Stimulated activated CD4-positive, alpha-beta T cell treated with anti-CD3 and anti-CD28 coated beads, Interleukin-1b, Interleukin-23, amount 100 ng/mL, for 24 hours (primary cell): Measurements from ENCODE around the gene IMP3.
"Not testable (repeated sequence)": the region's sequence is repeated elsewhere in the genome, so short reads cannot be mapped to it uniquely, and the experiment has no call there.

Experiments
- DNase-seq, 4 experiments: peaks; one replicate each; pipeline ENCODE4 v3.0.0-alpha.2; 2020; ENCODE audit warnings: low read depth in 4 of 4, low spot score in 1 of 4

IMP3 gene

GRCh38 chr15:75650908-75651809, 11.1 kb upstream of the IMP3 start:
- DNase-seq = no peak

- DNase-seq = no peak
Measured at GRCh38 chr15:75649848-75650247, 9.8 kb upstream of the IMP3 start.

GRCh38 chr15:75649045-75649761, 9.2 kb upstream of the IMP3 start:
- DNase-seq = no peak

GRCh38 chr15:75648156-75649000, 8.4 kb upstream of the IMP3 start:
- DNase-seq = no peak

GRCh38 chr15:75647370-75648155, 7.5 kb upstream of the IMP3 start, which contains the start of gene SNX33:
Gene SNX33 (plus strand): TSS chr15:75647912. CDS start chr15:75649103, 1,191 bp downstream.
- DNase-seq = peak in 2 of 4 experiments; percentile 43 to 55

GRCh38 chr15:75646944-75647364, 6.9 kb upstream of the IMP3 start:
- no peak for DNase-seq

- no peak for DNase-seq
Measured at GRCh38 chr15:75646112-75646943, 6.3 kb upstream of the IMP3 start.

- no peak for DNase-seq
Measured at GRCh38 chr15:75644376-75644775, 4.4 kb upstream of the IMP3 start.

- DNase-seq = no peak
Measured at GRCh38 chr15:75641603-75642002, 1.6 kb upstream of the IMP3 start.

- DNase-seq = no peak
Measured at GRCh38 chr15:75641179-75641503, 1.1 kb upstream of the IMP3 start.

- peak in 1 of 4 experiments; percentile 24 for DNase-seq
Measured at GRCh38 chr15:75640483-75641178, 607 bp upstream of the IMP3 start.

GRCh38 chr15:75639191-75639708, 774 bp downstream of the IMP3 start:
- no peak for DNase-seq

- no peak for DNase-seq
Measured at GRCh38 chr15:75637245-75638009, 2.6 kb downstream of the IMP3 start.

- no peak for DNase-seq
Measured at GRCh38 chr15:75636026-75636425, 4.0 kb downstream of the IMP3 start.

- DNase-seq = not testable (repeated sequence)
Measured at GRCh38 chr15:75633922-75634321, 6.1 kb downstream of the IMP3 start.

- no peak for DNase-seq
Measured at GRCh38 chr15:75631935-75632334, 8.1 kb downstream of the IMP3 start.

GRCh38 chr15:75625542-75626347, 14.3 kb downstream of the IMP3 start, which contains the start of gene SNUPN:
Gene SNUPN (minus strand): TSS chr15:75625725. CDS start chr15:75621051, 4,674 bp downstream.
- DNase-seq = peak; percentile 80 to 91 (median 90)
